HUES48 (cell line): Measurements from ENCODE around the gene PIK3IP1.

Source experiments
- H3K27ac ChIP-seq: one replicate; pipeline ENCODE4 v1.7.0; 2013; ENCODE audit warnings: low read depth, low read length, inconsistent platforms
- H3K27me3 ChIP-seq: 2 replicates; pipeline ENCODE4 v1.6.1; 2013; ENCODE audit warnings: mild to moderate bottlenecking, low read length; ENCODE audit not compliant: control insufficient read depth, insufficient read depth
- H3K36me3 ChIP-seq: 2 replicates; pipeline ENCODE4 v1.6.1; 2013; ENCODE audit warnings: low read length; ENCODE audit not compliant: control insufficient read depth, insufficient read depth
- H3K4me1 ChIP-seq: 2 replicates; pipeline ENCODE4 v1.6.1; 2013; ENCODE audit warnings: mild to moderate bottlenecking, low read length; ENCODE audit not compliant: control insufficient read depth, insufficient read depth
- H3K4me3 ChIP-seq: 2 replicates; pipeline ENCODE4 v1.5.1; 2013; ENCODE audit warnings: mild to moderate bottlenecking, low read depth, low read length
- H3K9ac ChIP-seq: 2 replicates; pipeline ENCODE4 v1.6.1; 2013; ENCODE audit warnings: mild to moderate bottlenecking, low read depth, low read length, moderate library complexity
- H3K9me3 ChIP-seq: 2 replicates; pipeline ENCODE4 v1.6.1; 2013; ENCODE audit warnings: low read length; ENCODE audit not compliant: control insufficient read depth, insufficient read depth

PIK3IP1 gene

DNA sequence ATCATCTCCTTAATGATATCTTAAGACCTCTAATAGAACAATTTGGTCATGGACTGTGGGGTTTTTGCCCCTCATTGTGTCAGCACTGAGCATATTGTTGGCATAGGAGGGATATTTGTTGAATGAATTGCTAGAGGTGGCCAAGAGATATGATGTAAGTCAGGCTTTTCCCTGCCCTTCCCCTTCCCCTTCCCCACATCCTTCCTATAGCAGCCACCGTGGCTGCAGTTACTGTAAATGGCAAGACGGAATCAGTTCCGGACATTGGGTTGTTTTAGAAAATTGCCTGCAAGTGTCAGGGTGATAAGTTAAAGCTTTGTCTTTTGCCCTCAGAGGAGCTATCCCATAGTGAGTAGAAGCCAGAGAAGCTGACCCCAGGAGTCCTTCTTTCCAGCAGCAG lies 57.2 kb downstream of the PIK3IP1 start:
- H3K4me3 ChIP-seq = no peak overlapping the region
- no peaks in the 10 kb centered on the region for H3K27me3 ChIP-seq
- H3K27ac ChIP-seq = no peak overlapping the region
- H3K9me3 ChIP-seq = no peaks in the 10 kb centered on the region
- H3K4me1 ChIP-seq = no peaks in the 10 kb centered on the region
- no peak overlapping the region for H3K9ac ChIP-seq
- H3K36me3 ChIP-seq = peaks cover 21% of the 10 kb centered on the region

DNA sequence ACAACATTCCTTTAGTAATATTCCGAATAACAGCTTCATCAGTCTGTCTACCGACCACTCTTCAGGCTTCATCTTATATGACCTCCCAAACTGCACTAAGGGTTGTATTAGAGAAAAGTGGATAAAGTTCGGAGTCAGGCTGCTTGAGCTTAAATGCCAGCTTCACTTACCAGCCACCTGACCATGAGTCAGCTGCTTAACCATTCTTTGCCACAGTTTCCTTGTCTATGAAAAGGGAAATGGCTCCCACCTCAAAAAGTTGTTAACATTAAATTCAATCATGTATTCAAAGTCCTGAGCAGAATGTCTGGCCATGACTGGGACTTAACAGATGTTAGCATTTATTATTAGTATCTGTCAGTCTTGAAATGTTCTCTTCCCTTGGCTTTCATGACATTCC lies 59.3 kb downstream of the PIK3IP1 start:
- H3K27me3 ChIP-seq = no peaks in the 10 kb centered on the region

More for the DNA sequence above, 59.3 kb downstream of the PIK3IP1 start:
- 0 out of 2 replicates have a peak, but pooled peaks cover 5% of the 10 kb centered on the region for H3K4me1 ChIP-seq
- H3K9ac ChIP-seq = no peak overlapping the region
- no peak overlapping the region for H3K4me3 ChIP-seq
- no peak overlapping the region for H3K27ac ChIP-seq
- no peaks in the 10 kb centered on the region for H3K9me3 ChIP-seq
- peaks cover 30% of the 10 kb centered on the region for H3K36me3 ChIP-seq
